Naive thymus-derived CD4-positive, alpha-beta T cell (primary cell): ENCODE data around the gene SLC22A2. TPM values are rescaled to one million over a fixed set of nuclear protein-coding genes. Genes with fewer than 3 reads are reported as not detected.

Experiments
- ATAC-seq: fragments of 150-1000 bp; cut with Tn5 transposase; 2 replicates; pipeline ENCODE4 v1.10.0; 2021; ENCODE audit warnings: mild to moderate bottlenecking, moderate library complexity
- CTCF ChIA-PET: fragments of 350-600 bp; sonication (Branson Sonifier 250); formaldehyde crosslinking; loops from one replicate; lab custom pipeline; 2021; ENCODE audit warnings: antibody characterized with exemption; lab: Charles Lee
- POLR2A ChIA-PET: fragments of 350-600 bp; sonication (Branson Sonifier 250); formaldehyde crosslinking; loops from one replicate; lab custom pipeline; 2021; ENCODE audit warnings: antibody characterized with exemption, inconsistent platforms; lab: Charles Lee
- DNase-seq, 9 donors: peaks; one replicate each; pipeline versions ENCODE4 v3.0.0 to v3.0.0-alpha.2; 2020 to 2022; ENCODE audit warnings: mixed read lengths in 1 of 9
- H3K27ac ChIP-seq: one replicate; pipeline ENCODE4 v1.7.0; 2013; ENCODE audit warnings: mild to moderate bottlenecking, low read depth, low read length, moderate library complexity
- H3K27me3 ChIP-seq, 2 donors: one replicate each; pipeline ENCODE4 v1.7.0; 2013; ENCODE audit warnings: low read length in 2 of 2, mild to moderate bottlenecking in 2 of 2, moderate library complexity in 2 of 2; ENCODE audit not compliant: control insufficient read depth in 2 of 2, insufficient read depth in 2 of 2
- H3K36me3 ChIP-seq, 3 experiments: 1 replicate in 2 of 3; 2 replicates in 1 of 3; pipeline ENCODE4 v1.7.0; 2013; ENCODE audit warnings: low read length in 3 of 3, mild to moderate bottlenecking in 3 of 3, moderate library complexity in 1 of 3; ENCODE audit not compliant: insufficient read depth in 3 of 3, control insufficient read depth in 2 of 3
- H3K4me1 ChIP-seq, 2 donors: one replicate each; pipeline ENCODE4 v1.7.0; 2013; ENCODE audit warnings: low read length in 2 of 2, mild to moderate bottlenecking in 2 of 2, moderate library complexity in 1 of 2; ENCODE audit not compliant: control insufficient read depth in 2 of 2, insufficient read depth in 2 of 2
- H3K4me3 ChIP-seq: 2 replicates; pipeline ENCODE4 v1.7.0; 2013; ENCODE audit warnings: mild to moderate bottlenecking, low read length
- H3K9me3 ChIP-seq, 3 experiments: 1 replicate in 2 of 3; 2 replicates in 1 of 3; pipeline ENCODE4 v1.7.0; 2013; ENCODE audit warnings: low read length in 3 of 3; ENCODE audit not compliant: control insufficient read depth in 2 of 3
- H3K27ac Mint-ChIP-seq, 9 donors: one replicate each; pipeline ENCODE4 v1.8.0; 2020 to 2022; ENCODE audit warnings: mixed read lengths in 9 of 9, mild to moderate bottlenecking in 8 of 9, moderate library complexity in 5 of 9, inconsistent platforms in 2 of 9
- H3K27me3 Mint-ChIP-seq, 5 donors: one replicate each; pipeline ENCODE4 v1.8.0; 2021 to 2022; ENCODE audit warnings: mixed read lengths in 5 of 5, mild to moderate bottlenecking in 1 of 5
- H3K36me3 Mint-ChIP-seq, 5 donors: one replicate each; pipeline ENCODE4 v1.8.0; 2020 to 2022; ENCODE audit warnings: mixed read lengths in 5 of 5, mild to moderate bottlenecking in 3 of 5, inconsistent platforms in 1 of 5
- H3K4me1 Mint-ChIP-seq, 7 donors: one replicate each; pipeline ENCODE4 v1.8.0; 2020 to 2022; ENCODE audit warnings: mixed read lengths in 7 of 7, mild to moderate bottlenecking in 3 of 7, inconsistent platforms in 1 of 7
- H3K4me3 Mint-ChIP-seq, 10 donors: one replicate each; pipeline ENCODE4 v1.8.0; 2020 to 2022; ENCODE audit warnings: mild to moderate bottlenecking in 10 of 10, mixed read lengths in 10 of 10, moderate library complexity in 6 of 10, inconsistent platforms in 2 of 10
- H3K9me3 Mint-ChIP-seq, 11 donors: one replicate each; pipeline ENCODE4 v1.8.0; 2020 to 2022; ENCODE audit warnings: mixed read lengths in 11 of 11, mild to moderate bottlenecking in 4 of 11, inconsistent platforms in 1 of 11, moderate library complexity in 1 of 11
- intact Hi-C, 2 donors: fragments of 100-400 bp; cut with micrococcal nuclease; formaldehyde crosslinking; loops; one replicate each; pipeline ENCODE4 v1.15.1; 2023
- polyA plus RNA-seq, 2 donors: library from polyadenylated mRNA; unstranded; fragments of 300-500 nt; fragmentation: Illumina TruSeq; gene quantifications; one replicate each; pipeline ENCODE4 v1.2.3, GENCODE V29; 2021
- total RNA-seq, 6 experiments: library from RNA in 5 of 6; stranded (reverse) in 5 of 6; gene quantifications; 1 replicate in 5 of 6; 2 replicates in 1 of 6; pipeline ENCODE4 v1.2.3 and lab custom pipeline; 2021 to 2026

The SLC22A2 gene
- total and polyA plus RNA-seq, 7 experiments from 2014 or later: not detected

DNA sequence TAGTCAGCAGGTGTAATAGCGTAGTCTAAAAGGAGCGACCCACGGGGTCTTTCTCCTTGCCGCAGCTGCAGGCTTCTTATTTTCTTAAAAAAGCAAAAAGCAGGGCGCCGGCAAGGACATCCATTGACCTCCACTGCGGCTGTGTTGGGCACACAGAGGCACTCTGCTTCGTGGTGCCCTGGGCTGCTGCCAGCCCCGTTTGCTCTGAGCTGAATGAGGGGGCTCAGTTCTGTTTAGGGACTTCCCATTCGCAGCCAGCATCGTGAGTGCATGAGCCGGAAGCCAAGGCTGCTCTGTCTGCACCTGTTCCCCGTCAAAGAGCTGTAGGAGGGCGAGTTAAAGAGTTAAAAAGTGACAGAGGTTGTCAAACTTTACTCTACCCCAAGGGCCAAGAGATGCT lies 1.7 kb upstream of the SLC22A2 start:
- Histone ChIP-seq H3K36me3 (no peaks in the 10 kb centered on the region), H3K4me3 (no peak overlapping the region), H3K9me3 (no peaks in the 10 kb centered on the region), H3K27ac (no peak overlapping the region), H3K27me3 (no peaks in the 10 kb centered on the region), H3K4me1 (no peaks in the 10 kb centered on the region)
- ChIA-PET CTCF (no interaction called here), POLR2A (no interaction called here)
- Mint-ChIP-seq H3K27ac (no peak overlapping the region), H3K36me3 (no peaks in the 10 kb centered on the region), H3K9me3 (no peaks in the 10 kb centered on the region), H3K4me3 (no peak overlapping the region), H3K27me3 (peaks cover 0 to 28% (median 13%) of the 10 kb centered on the region in 5 donors), H3K4me1 (no peaks in the 10 kb centered on the region)
- ATAC-seq (no peak), DNase-seq (no peak)
- intact Hi-C loops: no loop called here

DNA sequence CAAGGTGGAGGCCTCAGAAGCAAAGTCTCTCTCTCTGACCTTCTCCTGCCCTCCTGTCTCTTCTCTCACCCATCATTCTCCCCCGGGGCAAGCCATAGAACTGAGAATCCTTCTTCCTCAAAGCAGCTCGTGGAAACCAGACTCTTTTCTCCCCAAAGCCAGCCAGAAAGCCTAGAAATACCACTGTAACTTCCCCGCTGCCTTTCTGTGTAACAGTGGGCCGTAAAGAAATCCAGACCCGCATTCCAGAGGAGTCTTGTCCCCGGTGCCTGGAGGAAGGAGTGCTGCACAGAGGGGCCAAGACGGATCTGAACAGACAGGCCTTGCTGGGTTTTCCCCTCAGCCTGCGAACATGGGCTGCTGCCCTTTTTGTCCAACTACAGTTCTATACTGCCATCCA lies 977 bp upstream of the SLC22A2 start:
- no peak overlapping the region for H3K4me3 Mint-ChIP-seq
- H3K36me3 Mint-ChIP-seq: no peaks in the 10 kb centered on the region
- H3K4me1 ChIP-seq: no peaks in the 10 kb centered on the region
- ATAC-seq (no peak), DNase-seq (no peak)
- ChIA-PET CTCF (no interaction called here), POLR2A (no interaction called here)
- H3K27ac ChIP-seq: no peak overlapping the region
- peaks cover 0 to 29% (median 20%) of the 10 kb centered on the region in 5 donors for H3K27me3 Mint-ChIP-seq
- no peak overlapping the region for H3K4me3 ChIP-seq
- intact Hi-C loops: no loop called here
- no peaks in the 10 kb centered on the region for H3K9me3 ChIP-seq
- H3K27me3 ChIP-seq: no peaks in the 10 kb centered on the region
- no peaks in the 10 kb centered on the region for H3K4me1 Mint-ChIP-seq
- H3K9me3 Mint-ChIP-seq: no peaks in the 10 kb centered on the region
- H3K27ac Mint-ChIP-seq: no peak overlapping the region
- no peaks in the 10 kb centered on the region for H3K36me3 ChIP-seq

DNA sequence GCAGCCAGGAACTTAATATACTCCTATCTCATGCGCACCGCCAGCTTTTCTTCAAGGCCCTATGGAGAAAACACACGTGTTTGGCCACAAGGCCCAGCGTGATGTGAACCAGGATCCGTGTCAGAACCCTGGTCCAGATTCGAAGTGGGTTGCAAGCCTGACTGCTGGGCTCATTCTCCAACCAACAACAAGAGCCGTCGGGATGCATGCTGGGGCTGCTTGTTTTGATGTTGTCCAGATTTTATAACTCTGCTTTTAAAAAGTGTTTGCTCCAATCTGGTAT lies 463 bp upstream of the SLC22A2 start:
- H3K27me3 ChIP-seq: no peaks in the 10 kb centered on the region
- H3K36me3 ChIP-seq: no peaks in the 10 kb centered on the region
- Mint-ChIP-seq H3K27ac (no peak overlapping the region), H3K4me3 (no peak overlapping the region), H3K9me3 (no peaks in the 10 kb centered on the region), H3K27me3 (peaks cover 0 to 34% (median 24%) of the 10 kb centered on the region in 5 donors), H3K4me1 (no peaks in the 10 kb centered on the region), H3K36me3 (no peaks in the 10 kb centered on the region)
- no peak for DNase-seq
- no peak overlapping the region for H3K4me3 ChIP-seq
- ATAC-seq: no peak
- ChIA-PET CTCF (no interaction called here), POLR2A (no interaction called here)
- no peaks in the 10 kb centered on the region for H3K9me3 ChIP-seq
- intact Hi-C loops: no loop called here
- H3K27ac ChIP-seq: no peak overlapping the region
- H3K4me1 ChIP-seq: no peaks in the 10 kb centered on the region

DNA sequence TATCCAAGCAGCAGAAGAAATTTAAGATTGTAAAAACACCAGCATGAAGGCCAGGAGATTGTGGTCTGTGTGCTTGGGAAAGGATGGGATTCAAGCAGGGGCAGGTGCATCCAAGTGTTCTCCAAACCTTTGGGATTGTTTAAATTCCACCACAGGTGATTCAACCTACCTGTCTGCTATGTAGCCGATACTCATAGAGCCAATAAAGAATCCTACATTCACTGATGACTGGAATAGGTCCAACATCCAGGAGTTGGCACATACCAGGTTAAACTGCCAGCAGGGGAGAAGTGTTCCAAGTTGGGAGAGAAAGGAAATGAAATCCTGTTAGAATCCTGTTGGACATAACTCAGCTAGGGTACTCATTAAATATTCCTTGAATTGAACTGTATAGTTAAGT lies 2.2 kb downstream of the SLC22A2 start:
- peaks cover 0 to 34% (median 28%) of the 10 kb centered on the region in 5 donors for H3K27me3 Mint-ChIP-seq
- Histone ChIP-seq H3K36me3 (no peaks in the 10 kb centered on the region), H3K4me1 (no peaks in the 10 kb centered on the region), H3K27ac (no peak overlapping the region), H3K4me3 (no peak overlapping the region), H3K27me3 (no peaks in the 10 kb centered on the region), H3K9me3 (no peaks in the 10 kb centered on the region)
- no peaks in the 10 kb centered on the region for H3K36me3 Mint-ChIP-seq
- ATAC-seq (no peak), DNase-seq (no peak)
- CTCF ChIA-PET: no interaction called here
- H3K4me1 Mint-ChIP-seq: no peaks in the 10 kb centered on the region
- POLR2A ChIA-PET: no interaction called here
- no peak overlapping the region for H3K4me3 Mint-ChIP-seq
- no peaks in the 10 kb centered on the region for H3K9me3 Mint-ChIP-seq
- intact Hi-C loops: no loop called here
- no peak overlapping the region for H3K27ac Mint-ChIP-seq

DNA sequence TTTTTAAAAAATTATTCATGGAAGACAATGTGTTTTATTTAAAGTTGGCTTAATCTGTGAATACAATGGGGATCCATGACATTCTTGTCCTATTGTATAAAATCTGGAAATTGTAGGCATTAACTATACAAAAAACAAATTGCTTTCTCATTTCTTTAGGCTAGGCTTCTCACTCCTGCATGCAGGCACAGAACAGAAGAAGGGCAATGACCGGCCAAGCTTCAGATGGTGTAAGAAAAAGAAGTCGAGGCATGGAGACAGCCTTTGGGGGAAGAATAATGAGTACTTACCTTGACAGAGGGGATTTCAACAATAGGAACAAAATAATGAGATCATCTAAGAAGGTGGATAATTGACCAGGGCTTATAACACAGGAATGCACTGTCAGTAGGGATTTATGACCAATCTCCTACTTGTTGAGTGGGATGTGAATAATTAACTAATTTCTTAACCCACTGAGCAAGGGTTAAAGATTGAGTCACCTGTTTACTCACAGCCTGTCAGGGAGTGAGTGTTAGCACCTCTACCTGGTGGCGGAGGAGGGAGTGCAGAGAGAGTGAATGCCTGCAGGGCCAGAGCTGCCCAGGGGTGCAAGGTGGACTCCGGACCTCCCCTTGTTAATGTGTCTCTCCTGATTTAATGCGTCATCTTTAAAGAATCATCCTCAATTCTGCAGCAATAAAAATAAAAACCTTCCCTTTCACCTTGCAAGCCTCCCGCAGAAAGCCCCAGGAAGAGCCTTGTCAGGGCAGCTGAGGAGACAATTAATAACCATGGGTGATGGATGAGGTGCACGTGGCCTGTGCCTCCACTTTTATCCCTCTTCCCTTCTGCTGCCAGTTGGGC lies 3.9 kb downstream of the SLC22A2 start:
- H3K4me1 Mint-ChIP-seq: no peaks in the 10 kb centered on the region
- ATAC-seq (no peak), DNase-seq (no peak)
- POLR2A ChIA-PET: no interaction called here
- H3K36me3 ChIP-seq: no peaks in the 10 kb centered on the region
- no peak overlapping the region for H3K27ac ChIP-seq
- no peaks in the 10 kb centered on the region for H3K4me1 ChIP-seq
- no peak overlapping the region for H3K4me3 ChIP-seq
- H3K9me3 ChIP-seq: no peaks in the 10 kb centered on the region
- intact Hi-C loops: no loop called here
- H3K27me3 Mint-ChIP-seq: peaks cover 0 to 32% (median 24%) of the 10 kb centered on the region in 5 donors
- no peaks in the 10 kb centered on the region for H3K27me3 ChIP-seq
- CTCF ChIA-PET: no interaction called here
- H3K27ac Mint-ChIP-seq: no peak overlapping the region
- H3K36me3 Mint-ChIP-seq: no peaks in the 10 kb centered on the region
- no peaks in the 10 kb centered on the region for H3K9me3 Mint-ChIP-seq
- no peak overlapping the region for H3K4me3 Mint-ChIP-seq

DNA sequence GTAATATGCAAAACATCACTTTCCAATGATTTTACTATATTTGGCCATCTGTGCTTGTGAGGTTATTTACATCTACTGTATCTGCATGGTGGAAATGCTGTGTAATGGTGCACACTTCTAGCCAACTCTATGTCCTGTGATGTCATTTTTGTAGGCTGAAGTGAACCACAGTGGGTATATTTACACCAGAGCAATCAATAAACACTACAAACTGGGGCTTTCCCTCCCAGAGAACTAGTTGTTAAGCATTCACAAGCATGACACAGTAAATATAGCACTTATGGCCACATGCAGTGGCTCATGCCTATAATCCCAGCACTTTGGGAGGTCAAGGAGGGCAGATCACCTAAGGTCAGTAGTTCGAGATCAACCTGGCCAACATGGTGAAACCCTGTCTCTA lies 4.9 kb downstream of the SLC22A2 start:
- H3K36me3 ChIP-seq: no peaks in the 10 kb centered on the region
- no peak overlapping the region for H3K27ac ChIP-seq
- no peak overlapping the region for H3K4me3 ChIP-seq
- no peak for DNase-seq
- Mint-ChIP-seq H3K27ac (no peak overlapping the region), H3K27me3 (peaks cover 0 to 26% (median 22%) of the 10 kb centered on the region in 5 donors), H3K36me3 (no peaks in the 10 kb centered on the region), H3K4me1 (no peaks in the 10 kb centered on the region), H3K9me3 (no peaks in the 10 kb centered on the region), H3K4me3 (no peak overlapping the region)
- CTCF ChIA-PET: no interaction called here
- POLR2A ChIA-PET: no interaction called here
- H3K27me3 ChIP-seq: no peaks in the 10 kb centered on the region
- no peaks in the 10 kb centered on the region for H3K9me3 ChIP-seq
- intact Hi-C loops: no loop called here
- no peaks in the 10 kb centered on the region for H3K4me1 ChIP-seq
- no peak for ATAC-seq

DNA sequence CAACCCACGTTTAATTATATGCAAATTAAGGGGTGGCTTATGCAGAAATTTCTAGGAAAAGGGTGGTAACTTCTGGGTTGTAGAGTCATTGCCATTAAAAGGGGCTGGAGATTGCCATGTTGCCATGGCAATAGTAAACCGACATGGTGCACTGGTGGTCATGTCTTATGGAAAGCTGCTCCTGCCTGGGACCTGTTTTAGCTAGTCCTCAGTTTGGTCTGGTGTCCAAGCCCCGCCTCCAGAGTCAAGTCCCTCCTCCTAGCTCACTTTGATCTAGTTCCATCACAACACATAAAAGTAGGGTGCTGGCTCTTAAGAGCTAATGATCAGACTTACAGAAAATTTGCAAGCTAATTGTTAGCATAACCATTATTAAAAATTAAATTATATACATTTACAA lies 5.3 kb downstream of the SLC22A2 start:
- DNase-seq (no peak), ATAC-seq (no peak)
- Histone ChIP-seq H3K4me1 (no peaks in the 10 kb centered on the region), H3K9me3 (no peaks in the 10 kb centered on the region), H3K27me3 (no peaks in the 10 kb centered on the region), H3K27ac (no peak overlapping the region), H3K36me3 (no peaks in the 10 kb centered on the region), H3K4me3 (no peak overlapping the region)
- no peaks in the 10 kb centered on the region for H3K4me1 Mint-ChIP-seq
- ChIA-PET POLR2A (no interaction called here), CTCF (no interaction called here)
- H3K36me3 Mint-ChIP-seq: no peaks in the 10 kb centered on the region
- H3K27ac Mint-ChIP-seq: no peak overlapping the region
- H3K27me3 Mint-ChIP-seq: peaks cover 0 to 28% (median 24%) of the 10 kb centered on the region in 5 donors
- no peak overlapping the region for H3K4me3 Mint-ChIP-seq
- intact Hi-C loops: no loop called here
- no peaks in the 10 kb centered on the region for H3K9me3 Mint-ChIP-seq
